Ishikawa (cell line): Measurements from ENCODE around the gene TNNI3K.

ENCODE experiments used
- CEBPB ChIP-seq: IDR thresholded peaks from 2 replicates; pipeline ENCODE4 v1.6.1; 2012
- CREB1 ChIP-seq: IDR thresholded peaks from 2 replicates; pipeline ENCODE4 v1.6.1; 2012; ENCODE audit warnings: low read depth
- EGR1 ChIP-seq: IDR thresholded peaks from 2 replicates; pipeline ENCODE4 v1.6.1; 2012
- EP300 ChIP-seq: IDR thresholded peaks from 2 replicates; pipeline ENCODE4 v1.6.1; 2012; ENCODE audit warnings: borderline replicate concordance
- FOXM1 ChIP-seq: IDR thresholded peaks from 2 replicates; pipeline ENCODE4 v1.6.1; 2012; ENCODE audit warnings: low read depth, borderline replicate concordance
- NFIC ChIP-seq: IDR thresholded peaks from 2 replicates; pipeline ENCODE4 v1.6.1; 2012
- RAD21 ChIP-seq: IDR thresholded peaks from 2 replicates; pipeline ENCODE4 v1.6.1; 2012; ENCODE audit warnings: low read depth
- TAF1 ChIP-seq: IDR thresholded peaks from 2 replicates; pipeline ENCODE4 v1.6.1; 2012; ENCODE audit warnings: low read depth, mild to moderate bottlenecking
- TCF12 ChIP-seq: IDR thresholded peaks from 2 replicates; pipeline ENCODE4 v1.6.1; 2012; ENCODE audit warnings: low read depth
- TEAD4 ChIP-seq: IDR thresholded peaks from 2 replicates; pipeline ENCODE4 v1.6.1; 2012
- YY1 ChIP-seq: IDR thresholded peaks from 2 replicates; pipeline ENCODE4 v1.6.1; 2012; ENCODE audit warnings: low read depth
- TF ChIP-seq, protein P1 (sequence below): IDR thresholded peaks from 2 replicates; pipeline ENCODE4 v1.6.1; 2012; ENCODE audit warnings: low read depth, mild to moderate bottlenecking
- TF ChIP-seq, protein P2 (sequence below): IDR thresholded peaks from 2 replicates; pipeline ENCODE4 v1.6.1; 2012
- TF ChIP-seq, protein P3 (sequence below): IDR thresholded peaks from 2 replicates; pipeline ENCODE4 v1.6.1; 2012

DNA sequence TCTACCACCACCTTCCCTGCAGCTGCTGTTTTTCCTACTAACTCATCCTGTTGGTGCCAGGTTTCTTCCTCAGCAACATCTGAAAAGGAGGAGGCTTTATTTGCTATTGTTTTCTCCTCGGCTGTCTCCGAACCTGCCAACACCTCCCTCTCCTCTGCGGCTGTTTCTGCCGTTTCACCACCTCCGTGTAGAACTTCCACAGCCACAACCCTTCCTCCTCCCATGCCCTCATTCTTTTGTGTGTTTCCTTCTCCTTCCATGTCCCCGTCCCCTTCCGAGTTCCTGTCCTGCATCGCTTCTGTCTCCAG is 336.3 kb downstream of the TNNI3K start:
- TF ChIP-seq YY1 (no peak), TAF1 (no peak), CEBPB (no peak), EP300 (no peak), TCF12 (no peak), NFIC (no peak), CREB1 (no peak), RAD21 (no peak), FOXM1 (no peak), EGR1 (no peak), TEAD4 (no peak)
- TF ChIP-seq, protein P1, sequence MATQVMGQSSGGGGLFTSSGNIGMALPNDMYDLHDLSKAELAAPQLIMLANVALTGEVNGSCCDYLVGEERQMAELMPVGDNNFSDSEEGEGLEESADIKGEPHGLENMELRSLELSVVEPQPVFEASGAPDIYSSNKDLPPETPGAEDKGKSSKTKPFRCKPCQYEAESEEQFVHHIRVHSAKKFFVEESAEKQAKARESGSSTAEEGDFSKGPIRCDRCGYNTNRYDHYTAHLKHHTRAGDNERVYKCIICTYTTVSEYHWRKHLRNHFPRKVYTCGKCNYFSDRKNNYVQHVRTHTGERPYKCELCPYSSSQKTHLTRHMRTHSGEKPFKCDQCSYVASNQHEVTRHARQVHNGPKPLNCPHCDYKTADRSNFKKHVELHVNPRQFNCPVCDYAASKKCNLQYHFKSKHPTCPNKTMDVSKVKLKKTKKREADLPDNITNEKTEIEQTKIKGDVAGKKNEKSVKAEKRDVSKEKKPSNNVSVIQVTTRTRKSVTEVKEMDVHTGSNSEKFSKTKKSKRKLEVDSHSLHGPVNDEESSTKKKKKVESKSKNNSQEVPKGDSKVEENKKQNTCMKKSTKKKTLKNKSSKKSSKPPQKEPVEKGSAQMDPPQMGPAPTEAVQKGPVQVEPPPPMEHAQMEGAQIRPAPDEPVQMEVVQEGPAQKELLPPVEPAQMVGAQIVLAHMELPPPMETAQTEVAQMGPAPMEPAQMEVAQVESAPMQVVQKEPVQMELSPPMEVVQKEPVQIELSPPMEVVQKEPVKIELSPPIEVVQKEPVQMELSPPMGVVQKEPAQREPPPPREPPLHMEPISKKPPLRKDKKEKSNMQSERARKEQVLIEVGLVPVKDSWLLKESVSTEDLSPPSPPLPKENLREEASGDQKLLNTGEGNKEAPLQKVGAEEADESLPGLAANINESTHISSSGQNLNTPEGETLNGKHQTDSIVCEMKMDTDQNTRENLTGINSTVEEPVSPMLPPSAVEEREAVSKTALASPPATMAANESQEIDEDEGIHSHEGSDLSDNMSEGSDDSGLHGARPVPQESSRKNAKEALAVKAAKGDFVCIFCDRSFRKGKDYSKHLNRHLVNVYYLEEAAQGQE = no peak
- TF ChIP-seq, protein P2, sequence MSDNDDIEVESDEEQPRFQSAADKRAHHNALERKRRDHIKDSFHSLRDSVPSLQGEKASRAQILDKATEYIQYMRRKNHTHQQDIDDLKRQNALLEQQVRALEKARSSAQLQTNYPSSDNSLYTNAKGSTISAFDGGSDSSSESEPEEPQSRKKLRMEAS = no peak
- TF ChIP-seq, protein P3, sequence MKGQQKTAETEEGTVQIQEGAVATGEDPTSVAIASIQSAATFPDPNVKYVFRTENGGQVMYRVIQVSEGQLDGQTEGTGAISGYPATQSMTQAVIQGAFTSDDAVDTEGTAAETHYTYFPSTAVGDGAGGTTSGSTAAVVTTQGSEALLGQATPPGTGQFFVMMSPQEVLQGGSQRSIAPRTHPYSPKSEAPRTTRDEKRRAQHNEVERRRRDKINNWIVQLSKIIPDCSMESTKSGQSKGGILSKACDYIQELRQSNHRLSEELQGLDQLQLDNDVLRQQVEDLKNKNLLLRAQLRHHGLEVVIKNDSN = no peak
